ENCODE measurements around the gene ATP6V1C2.
"Not testable (repeated sequence)": the region's sequence is repeated elsewhere in the genome, so short reads cannot be mapped to it uniquely, and the experiment has no call there.

The ATP6V1C2 gene

DNA sequence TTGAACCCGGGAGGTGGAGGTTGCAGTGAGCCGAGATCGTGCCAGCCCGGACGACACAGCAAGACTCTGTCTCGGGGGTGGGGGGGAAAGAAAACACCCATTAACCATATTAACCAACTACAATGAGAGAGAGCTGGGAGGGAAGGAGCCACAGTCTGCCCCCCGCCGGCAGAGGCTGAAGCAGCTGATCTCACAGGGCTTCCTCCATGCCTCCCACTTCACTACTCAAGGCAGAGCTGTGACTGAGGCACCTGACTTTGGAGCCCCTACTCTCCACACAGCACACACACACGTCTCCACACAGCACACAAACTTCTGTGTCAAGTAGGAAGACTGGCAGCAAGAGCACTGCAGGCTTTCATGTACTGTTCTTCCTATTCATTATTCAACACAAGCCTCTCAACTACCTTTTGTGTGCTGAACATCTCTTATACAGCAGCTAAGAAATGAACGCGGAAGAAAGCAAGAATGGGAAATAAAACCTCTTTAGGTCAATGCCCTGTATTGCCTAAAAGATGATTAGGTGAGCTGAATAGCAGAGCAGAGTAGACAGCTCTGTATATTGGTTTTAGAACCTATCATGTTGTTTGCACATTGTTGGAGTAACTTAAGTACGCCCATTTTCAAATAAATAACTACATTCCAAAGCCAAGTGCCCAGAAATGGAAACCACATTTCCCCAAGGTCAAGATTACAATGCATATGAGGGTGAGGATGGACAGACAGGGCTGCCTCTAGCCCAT is 65.0 kb downstream of the ATP6V1C2 start:
- DNase-seq (ENCODE audit: low spot score), result no peak

GRCh38 chr2:10787176-10787968 is 65.9 kb downstream of the ATP6V1C2 start:
- no peak for DNase-seq (ENCODE audit: low spot score)

DNA sequence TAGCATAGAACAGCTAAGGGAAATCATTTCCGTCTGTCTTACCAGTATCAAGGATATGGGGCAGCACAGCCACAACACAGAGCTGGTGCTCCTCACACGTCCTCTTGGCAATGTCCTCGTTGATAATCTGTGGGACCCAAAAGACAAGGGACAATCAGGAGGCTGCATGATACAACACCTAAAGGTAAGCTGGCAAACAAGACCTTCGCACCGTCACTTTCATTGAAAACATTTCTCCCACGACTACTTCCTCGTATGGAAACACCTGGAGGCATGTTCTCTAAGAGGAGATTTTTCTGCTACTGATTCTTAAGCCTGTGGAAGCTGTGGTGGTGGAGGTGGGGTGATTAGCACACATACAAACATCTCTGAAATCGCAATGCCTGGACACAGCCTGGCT is 67.4 kb downstream of the ATP6V1C2 start:
- DNase-seq (ENCODE audit: low spot score), result no peak

DNA sequence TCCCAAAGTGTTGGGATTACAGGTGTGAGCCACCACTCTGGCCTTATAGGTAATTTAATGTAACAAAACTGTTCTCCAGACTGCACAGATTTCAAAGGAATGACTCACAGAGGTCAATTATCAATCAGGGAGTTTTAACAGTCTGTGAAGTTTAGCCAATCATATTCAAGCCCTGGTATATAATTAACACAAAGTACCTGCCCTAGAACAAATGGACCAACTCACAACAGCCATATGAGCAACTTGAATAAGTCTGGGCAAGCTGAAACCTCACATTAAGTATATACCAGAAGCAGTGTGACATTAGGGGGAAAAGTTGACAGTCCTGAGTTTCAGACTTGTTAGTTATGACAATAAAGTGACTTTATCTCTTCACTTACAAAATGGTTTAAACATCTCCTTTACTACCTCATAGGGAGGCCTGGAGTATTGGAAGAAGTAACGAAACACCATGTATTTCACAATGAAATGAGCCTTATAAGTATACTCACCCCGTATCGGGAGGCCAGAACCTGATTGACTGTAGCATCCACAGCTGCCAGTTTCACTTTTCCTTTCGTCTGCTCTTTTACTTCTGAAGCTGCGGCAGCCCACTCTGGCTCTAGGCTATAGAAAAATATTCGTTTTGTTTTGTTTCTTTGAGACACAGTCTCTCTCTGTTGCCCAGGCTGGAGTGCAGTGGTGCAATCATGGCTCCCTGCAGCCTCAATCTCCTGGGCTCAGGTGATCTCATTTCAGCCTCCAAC is 69.0 kb downstream of the ATP6V1C2 start:
- no peak for DNase-seq (ENCODE audit: low spot score)

GRCh38 chr2:10792001-10792634 is 70.7 kb downstream of the ATP6V1C2 start:
- no peak for DNase-seq (ENCODE audit: low spot score)

DNA sequence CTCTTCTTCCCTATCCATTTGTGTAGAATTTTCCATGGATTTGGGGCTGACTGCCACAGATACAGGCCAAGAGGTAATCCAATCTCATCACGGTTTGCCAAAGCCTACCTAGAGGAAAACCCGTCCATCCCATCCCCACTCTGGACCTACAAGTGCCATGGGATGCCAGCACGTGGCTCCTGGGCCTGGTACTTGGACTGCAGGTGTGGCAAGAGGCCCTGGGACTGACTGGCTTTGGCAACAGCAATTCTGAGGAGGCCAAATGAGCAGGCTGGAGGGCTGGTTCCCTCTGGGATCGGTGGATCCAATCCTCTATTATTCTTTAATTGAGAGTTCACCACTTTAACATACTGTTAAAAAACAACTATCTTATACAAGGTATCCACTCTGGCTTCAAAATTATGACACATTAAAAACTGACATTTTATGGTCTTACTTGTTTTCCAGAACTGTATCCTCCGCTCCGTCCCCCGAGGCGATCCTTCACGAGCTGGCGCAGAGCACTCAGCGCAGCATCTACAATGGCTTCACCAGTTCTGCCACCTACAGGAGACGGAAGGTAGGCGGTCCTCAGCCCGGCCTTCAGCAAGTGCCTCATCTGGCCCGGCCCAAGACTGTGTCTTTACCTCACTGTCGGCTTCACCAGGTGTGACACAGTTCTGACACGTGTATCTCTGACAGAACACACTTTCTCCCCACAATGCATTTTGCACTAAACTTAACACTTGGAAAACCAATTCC is 71.4 kb downstream of the ATP6V1C2 start:
- DNase-seq (ENCODE audit: low spot score), result no peak

- no peak for DNase-seq (ENCODE audit: low spot score)
Observed at GRCh38 chr2:10793816-10794215, 72.4 kb downstream of the ATP6V1C2 start.

GRCh38 chr2:10794876-10795275 is 73.4 kb downstream of the ATP6V1C2 start:
- no peak for DNase-seq (ENCODE audit: low spot score)

GRCh38 chr2:10795508-10796046 is 74.1 kb downstream of the ATP6V1C2 start:
- no peak for DNase-seq (ENCODE audit: low spot score)

DNA sequence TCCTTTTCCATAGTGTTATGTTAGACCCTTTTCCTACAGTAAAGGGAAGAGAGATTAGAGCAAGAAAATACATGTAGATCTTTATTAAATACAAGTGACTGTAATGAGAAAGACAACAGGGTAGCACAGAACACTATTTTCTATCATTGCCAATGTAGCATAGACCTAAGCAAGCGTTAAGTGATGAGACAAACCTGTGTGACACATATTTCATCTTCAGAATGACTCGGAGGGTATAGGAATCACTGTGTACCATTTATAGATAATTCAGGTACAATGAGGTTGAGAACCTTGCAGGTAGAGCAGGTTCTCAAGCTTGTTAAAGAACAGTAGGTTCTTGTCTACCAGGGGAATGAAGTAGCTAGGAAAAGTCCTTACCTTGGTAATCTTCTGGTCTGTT is 75.3 kb downstream of the ATP6V1C2 start:
- no peak for DNase-seq (ENCODE audit: low spot score)

- DNase-seq (ENCODE audit: low spot score), result no peak
Observed at GRCh38 chr2:10798783-10799182, 77.4 kb downstream of the ATP6V1C2 start.

DNA sequence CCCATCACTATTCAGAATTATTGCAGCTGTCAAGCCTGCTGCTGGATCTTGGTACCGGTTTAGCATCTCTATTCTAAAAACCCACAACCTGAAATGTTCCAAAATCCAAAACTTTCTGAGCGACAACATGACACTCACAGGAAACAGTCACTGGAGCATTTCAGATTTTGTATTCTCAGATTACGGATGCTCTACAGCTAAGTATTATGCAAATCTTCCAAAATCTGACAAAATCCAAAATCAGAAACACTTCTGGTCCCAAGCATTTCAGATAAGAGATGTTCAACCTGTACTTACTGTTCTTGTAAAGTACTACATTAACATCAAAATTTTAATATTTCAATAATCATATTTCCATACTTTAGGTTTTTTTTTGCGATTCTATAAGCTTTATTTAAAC is 78.7 kb downstream of the ATP6V1C2 start:
- no peak for DNase-seq (ENCODE audit: low spot score)

DNA sequence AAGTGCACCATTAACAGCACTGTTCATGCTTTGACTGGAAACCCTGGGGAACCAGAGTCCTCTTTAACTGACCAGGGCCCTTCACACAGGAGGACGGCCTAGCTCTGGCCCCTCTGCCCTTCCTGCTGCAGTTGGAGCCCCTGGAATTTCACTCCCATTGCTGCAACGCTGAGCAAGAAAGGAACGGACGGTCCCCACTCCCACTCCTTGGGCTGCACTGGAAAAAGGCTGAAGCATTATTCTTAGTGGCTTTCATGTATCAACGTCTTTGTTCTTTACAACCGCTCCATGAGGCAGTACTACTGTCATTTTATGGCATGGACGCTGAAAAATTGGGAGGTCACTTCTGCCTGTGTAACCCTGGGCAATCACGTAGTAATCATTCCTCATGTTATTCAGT is 81.2 kb downstream of the ATP6V1C2 start:
- no peak for DNase-seq (ENCODE audit: low spot score)

- not testable (repeated sequence) for DNase-seq (ENCODE audit: low spot score)
Observed at GRCh38 chr2:10805990-10806389, 84.6 kb downstream of the ATP6V1C2 start.

- DNase-seq (ENCODE audit: low spot score), result no peak
Observed at GRCh38 chr2:10806543-10806942, 85.1 kb downstream of the ATP6V1C2 start.

DNA sequence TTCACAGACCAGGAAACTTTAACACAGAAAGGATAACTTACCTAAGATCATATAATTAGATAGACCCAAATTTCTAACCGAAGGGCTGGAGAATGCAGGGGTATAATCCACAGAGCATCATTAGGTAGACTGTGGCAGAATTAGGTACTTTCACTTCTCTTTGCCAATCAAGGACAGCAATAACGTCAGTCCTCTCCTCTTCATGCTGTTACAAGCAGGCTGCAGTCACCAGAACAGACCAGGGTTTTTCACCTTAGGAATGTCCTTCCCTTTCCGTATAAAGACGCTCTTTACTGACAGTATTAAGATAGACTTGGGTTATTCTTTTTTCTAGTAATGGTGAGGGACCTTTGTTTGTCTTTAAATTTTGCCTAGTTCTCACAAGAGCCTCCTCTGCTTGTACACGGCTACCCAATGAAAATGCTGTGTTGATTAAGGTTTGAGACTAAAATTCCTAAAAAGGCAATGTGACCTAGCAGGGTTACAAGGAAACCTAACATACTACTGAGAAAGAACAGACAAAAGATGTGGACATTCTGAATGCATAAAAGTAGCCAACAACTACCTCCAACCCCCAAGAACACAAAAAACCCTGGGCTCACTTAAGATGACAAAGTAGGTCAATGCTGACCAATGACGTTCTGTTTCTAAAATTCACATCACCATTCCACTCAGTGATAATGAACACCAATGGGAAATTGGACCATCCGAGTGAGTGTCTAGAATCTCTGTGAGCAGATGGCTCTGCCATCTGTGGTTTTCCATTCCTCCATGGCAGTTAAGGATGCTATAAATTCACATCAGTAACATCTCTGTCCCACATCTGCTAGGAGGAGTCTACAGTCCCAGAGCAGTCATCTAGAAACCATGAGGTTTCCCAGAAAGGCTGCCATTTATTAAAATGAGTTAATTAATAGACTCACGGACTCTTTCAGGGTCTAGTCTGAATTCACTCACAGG is 89.1 kb downstream of the ATP6V1C2 start:
- no peak for DNase-seq (ENCODE audit: low spot score)

DNA sequence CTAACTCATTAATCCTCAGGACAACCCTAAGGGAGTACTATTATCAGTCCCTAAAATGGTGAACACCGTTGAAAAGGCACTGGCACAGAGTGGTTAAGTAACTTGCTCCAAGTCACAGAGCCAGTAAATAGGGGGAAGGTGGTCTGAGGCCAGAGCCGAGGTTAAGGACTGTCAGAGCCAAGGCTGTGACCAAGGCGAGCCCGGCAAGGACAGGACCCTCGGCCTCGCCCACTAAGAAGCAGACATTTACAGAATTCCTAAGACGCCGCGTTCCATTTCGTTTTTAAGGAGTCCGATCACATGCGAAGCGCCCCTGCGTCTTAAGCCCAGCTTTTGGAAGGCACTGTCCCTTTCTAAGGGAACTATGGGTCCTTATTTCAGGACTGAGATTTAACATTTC is 90.1 kb downstream of the ATP6V1C2 start:
- DNase-seq (ENCODE audit: low spot score), result no peak

DNA sequence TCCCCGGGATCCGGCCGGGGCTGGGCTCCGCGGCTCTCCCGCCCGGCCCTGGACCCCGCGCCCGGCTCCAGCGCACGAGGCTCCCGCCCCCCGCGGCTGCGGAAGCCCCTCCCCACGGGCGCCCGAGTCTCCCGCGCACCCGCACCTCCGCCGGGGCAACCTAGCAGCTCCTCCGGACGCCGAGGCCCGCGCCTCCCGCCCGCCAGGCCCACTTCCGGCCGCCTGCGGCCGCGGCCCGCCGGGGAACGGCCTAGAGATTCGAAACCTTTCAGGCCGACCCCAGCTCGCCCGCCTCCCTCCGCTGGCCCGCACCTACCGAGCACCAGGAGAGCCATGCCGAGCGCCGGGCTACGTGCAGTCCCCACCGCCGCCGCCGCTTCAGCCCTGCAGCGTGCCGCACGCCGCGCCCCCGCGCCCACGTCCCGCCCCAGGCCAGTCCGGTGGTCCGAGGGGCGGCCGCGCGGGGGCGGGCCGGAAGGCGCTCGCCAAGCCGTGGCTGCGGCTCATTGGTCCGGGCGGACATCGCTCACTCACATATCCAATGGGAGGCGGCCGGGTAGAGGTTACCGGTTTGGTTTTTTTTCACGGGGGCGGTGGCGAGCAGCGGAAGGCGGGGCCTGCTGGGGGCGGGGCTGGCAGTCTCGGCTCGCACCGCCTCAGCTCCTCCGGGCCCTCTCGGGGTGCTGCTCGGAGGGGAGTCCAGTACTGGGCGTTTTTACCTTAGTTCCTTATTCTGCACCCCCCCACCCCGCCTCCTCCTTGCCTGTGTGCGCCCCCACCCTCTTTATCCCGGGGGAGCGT is 91.1 kb downstream of the ATP6V1C2 start, which contains the start of gene PDIA6:
Gene PDIA6 (minus strand): TSS at position 424 of the 801 bp plus-strand sequence. CDS start 89 bp downstream, at position 335.
- peak; percentile 98 for DNase-seq (ENCODE audit: low spot score)
